H1 (cell line): Measurements from ENCODE around the gene CEP41. TPM values are rescaled to one million over a fixed set of nuclear protein-coding genes. Genes with fewer than 3 reads are reported as not detected.

Experiments used
- BRCA1 ChIP-seq: IDR thresholded peaks from 2 replicates; pipeline ENCODE4 v1.6.1; 2012; ENCODE audit warnings: low read depth, low read length, improper control_type of control experiment
- EGR1 ChIP-seq: IDR thresholded peaks from 2 replicates; pipeline ENCODE4 v1.6.1; 2011; ENCODE audit warnings: low read depth, low read length, borderline replicate concordance
- RXRA ChIP-seq: IDR thresholded peaks from 2 replicates; pipeline ENCODE4 v1.6.1; 2011; ENCODE audit warnings: low read depth, mild to moderate bottlenecking, low read length, moderate library complexity; ENCODE audit not compliant: insufficient read depth
- TAF1 ChIP-seq: IDR thresholded peaks from 2 replicates; pipeline ENCODE4 v1.6.1; 2011; ENCODE audit warnings: mild to moderate bottlenecking, low read depth, low read length
- polyA plus RNA-seq, 7 experiments: library from polyadenylated mRNA; depleted of rRNA in 3 of 7; stranded (reverse) in 5 of 7; unstranded in 2 of 7; fragments of >200 nt in 5 of 7; fragments of 200-250 nt in 2 of 7; gene quantifications; 1 replicate in 5 of 7; 2 replicates in 1 of 7; 4 replicates in 1 of 7; pipeline versions ENCODE4 v1.2.1 to v1.2.3, GENCODE V29; 2011 to 2013; ENCODE audit warnings: missing spikeins in 2 of 7, mixed read lengths in 2 of 7
- total RNA-seq: library from RNA; stranded (reverse); fragmentation: NEBNext Ultra II Directional; extraction: Animal tissue kit (Norgen Biotek cat#: 25700); gene quantifications from 2 replicates; pipeline ENCODE4 v1.2.1, GENCODE V29; 2021

The CEP41 gene
- total and polyA plus RNA-seq, 2 of the 8 experiments (the other 6 are each of a cell fraction or from before 2014, with no cell fraction given): 9.3 to 12.8 TPM

DNA sequence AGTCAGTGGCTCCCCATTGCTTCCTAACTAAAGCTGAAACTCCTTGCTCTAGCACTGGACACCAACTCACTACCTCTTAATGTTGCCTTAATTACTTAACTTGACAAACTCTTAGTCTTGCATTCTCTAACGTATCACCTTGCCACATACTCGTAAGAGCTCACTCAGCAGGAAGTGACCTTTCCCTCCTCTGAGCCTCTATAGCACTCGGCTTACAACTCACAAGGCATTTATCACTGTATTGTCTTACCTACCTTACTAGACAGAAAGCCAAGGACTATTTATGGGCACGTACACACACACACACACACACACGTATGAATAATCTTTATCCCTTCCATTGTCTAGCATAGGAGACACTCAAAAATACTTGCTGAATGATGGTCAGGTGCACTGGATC lies 21.2 kb downstream of the CEP41 start (continued):
- no peak for TF ChIP-seq BRCA1
- no peak for TF ChIP-seq EGR1
- no peak for TF ChIP-seq RXRA
- TF ChIP-seq TAF1: no peak
